HG02840 (cell line): ENCODE measurements around the gene ORMDL1.

Experiments used
- ATAC-seq: cut with Tn5 transposase; IDR thresholded peaks from one replicate; pipeline ENCODE4 v1.9.1; 2021; ENCODE audit warnings: mild to moderate bottlenecking, moderate library complexity, moderate number of reproducible peaks; ENCODE audit not compliant: unreplicated experiment, low FRiP score

The ORMDL1 gene

GRCh38 chr2:189783927-189784867 is at the start of gene ORMDL1, which contains the start of gene PMS1:
Gene ORMDL1 (minus strand): TSS chr2:189784339. CDS start chr2:189782595, 1,744 bp downstream.
Gene PMS1 (plus strand): TSS chr2:189784450. CDS start chr2:189791810, 7,360 bp downstream.
- ATAC-seq, result peak; percentile 95

DNA sequence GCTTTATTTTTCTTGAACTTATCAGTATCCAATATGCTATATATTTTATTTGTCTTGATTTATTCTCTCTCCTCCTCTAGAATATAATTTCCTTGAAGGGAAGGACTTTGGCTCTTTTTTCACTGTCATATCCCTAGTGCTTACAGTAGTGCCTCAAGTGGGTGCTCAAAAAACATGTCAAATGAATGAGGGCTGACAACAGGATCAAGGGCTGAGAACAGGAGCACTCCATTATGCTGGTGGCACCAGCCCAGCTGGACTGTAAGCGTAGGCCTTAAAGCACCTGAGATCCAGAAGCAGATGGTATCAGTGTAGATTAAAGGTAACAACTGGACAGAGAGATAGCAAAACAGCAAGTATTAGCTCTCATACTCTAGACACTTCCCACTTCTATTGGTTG is 46.4 kb upstream of the ORMDL1 start:
- ATAC-seq, result no peak

DNA sequence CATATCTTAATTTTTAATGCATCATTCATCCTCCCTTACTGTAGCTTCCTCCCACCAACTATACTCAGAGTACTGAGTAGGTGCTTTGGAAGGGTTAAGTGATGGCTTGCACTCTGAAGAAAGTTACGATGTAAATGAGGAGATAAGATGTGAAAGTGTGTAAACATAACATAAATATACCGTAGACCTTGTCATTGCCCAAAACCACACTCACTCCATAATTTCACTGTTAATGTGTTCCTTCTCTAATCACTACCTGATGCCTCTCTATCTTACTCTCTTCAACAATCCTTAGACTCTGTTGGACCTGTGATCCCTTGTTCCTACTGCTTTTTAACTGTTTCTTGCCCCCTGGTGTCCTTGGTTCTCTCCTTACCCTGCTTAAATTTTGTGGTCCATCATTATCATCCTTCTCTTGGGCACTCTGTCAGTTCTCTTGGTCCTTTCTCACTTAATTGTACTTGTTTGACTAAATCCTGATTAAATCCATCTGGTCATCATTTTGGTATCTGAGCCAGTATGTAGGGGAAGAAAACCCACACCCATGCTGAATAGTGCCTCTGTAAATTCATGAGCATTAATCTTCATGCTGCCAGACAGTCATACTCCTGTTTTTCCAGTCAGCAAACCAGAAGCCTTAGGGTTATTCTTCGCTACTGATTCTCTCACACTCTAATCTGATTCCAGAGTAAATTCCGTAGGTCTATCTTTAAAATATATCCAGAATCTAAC is 45.1 kb upstream of the ORMDL1 start:
- ATAC-seq, result no peak

DNA sequence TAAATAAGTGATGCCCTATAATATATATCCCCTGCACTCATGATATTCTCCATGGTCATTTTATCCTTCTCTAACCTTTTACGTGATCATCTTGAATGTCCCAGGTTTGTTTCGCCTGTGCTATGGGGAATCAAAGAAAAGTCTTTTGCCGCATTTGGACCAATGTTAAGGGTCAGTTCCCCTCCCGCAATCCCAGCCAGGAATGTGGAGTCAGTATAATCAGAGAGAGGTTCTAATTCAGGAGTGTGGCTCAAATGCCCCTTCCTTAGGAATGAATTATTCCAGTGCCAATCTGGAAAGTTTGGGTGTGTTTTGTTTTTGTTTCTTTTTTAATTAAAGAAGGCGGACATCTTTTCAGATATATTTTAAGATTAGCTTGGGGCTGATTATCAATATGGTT is 41.9 kb upstream of the ORMDL1 start:
- no peak for ATAC-seq

GRCh38 chr2:189824694-189825396 is 40.7 kb upstream of the ORMDL1 start:
- ATAC-seq, result no peak

- no peak for ATAC-seq
Measured at GRCh38 chr2:189821953-189822748, 38.0 kb upstream of the ORMDL1 start.

GRCh38 chr2:189819297-189819704 is 35.2 kb upstream of the ORMDL1 start:
- no peak for ATAC-seq

- ATAC-seq, result no peak
Measured at GRCh38 chr2:189818249-189819038, 34.3 kb upstream of the ORMDL1 start.

GRCh38 chr2:189803431-189803830 is 19.3 kb upstream of the ORMDL1 start:
- ATAC-seq, result no peak

- ATAC-seq, result no peak
Measured at GRCh38 chr2:189802396-189802912, 18.3 kb upstream of the ORMDL1 start.

- no peak for ATAC-seq
Measured at GRCh38 chr2:189799531-189799930, 15.4 kb upstream of the ORMDL1 start.

- ATAC-seq, result no peak
Measured at GRCh38 chr2:189799030-189799331, 14.8 kb upstream of the ORMDL1 start.

- no peak for ATAC-seq
Measured at GRCh38 chr2:189798312-189799029, 14.3 kb upstream of the ORMDL1 start.

- ATAC-seq, result no peak
Measured at GRCh38 chr2:189797902-189798301, 13.8 kb upstream of the ORMDL1 start.

DNA sequence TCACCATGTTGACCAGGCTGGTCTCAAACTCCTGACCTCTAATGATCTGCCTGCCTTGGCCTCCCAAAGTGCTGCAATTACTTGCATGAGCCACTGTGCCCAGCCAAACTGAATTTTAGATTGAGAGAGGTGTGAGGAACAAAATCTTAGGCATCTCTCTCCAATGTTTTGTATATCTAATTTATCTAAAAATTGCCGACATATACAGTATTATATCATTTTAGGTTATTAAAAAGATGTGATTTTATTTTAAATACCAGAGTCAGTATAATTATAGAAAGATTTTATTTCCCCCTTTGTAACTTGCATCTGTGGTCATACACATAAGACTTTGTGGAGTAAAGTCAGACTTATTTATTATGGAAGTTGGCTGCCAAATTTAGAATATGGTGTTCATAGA is 10.2 kb upstream of the ORMDL1 start:
- ATAC-seq, result no peak

- ATAC-seq, result no peak
Measured at GRCh38 chr2:189791338-189792042, 7.4 kb upstream of the ORMDL1 start.

DNA sequence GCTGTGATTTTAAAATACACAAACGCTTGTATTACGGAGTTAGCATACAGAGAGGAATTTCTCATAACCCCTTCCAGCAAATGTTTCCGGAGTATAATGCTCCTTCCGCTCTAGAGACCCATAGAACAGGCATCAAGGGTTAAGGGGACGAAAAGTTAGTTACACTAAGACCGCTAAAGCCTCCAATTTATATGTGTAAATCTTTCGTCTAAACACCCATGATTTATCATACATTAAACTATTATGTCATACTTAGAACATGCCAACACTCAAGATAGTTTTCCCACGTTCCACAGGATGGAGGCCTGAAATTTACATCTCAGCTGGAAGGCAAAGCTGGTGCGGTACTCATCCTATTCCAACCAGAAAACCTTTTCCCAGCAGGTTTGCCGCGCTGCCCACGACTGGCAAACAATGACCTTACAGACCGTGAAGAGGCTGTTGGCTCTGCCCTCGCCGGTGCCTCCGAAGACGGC is 650 bp downstream of the ORMDL1 start:
- ATAC-seq, result peak; percentile 20

- no peak for ATAC-seq
Measured at GRCh38 chr2:189782221-189782671, 1.9 kb downstream of the ORMDL1 start.
